Measurements from ENCODE around the gene SEC24D. TPM values are rescaled to one million over a fixed set of nuclear protein-coding genes. Genes with fewer than 3 reads are reported as not detected.

SEC24D gene
- total RNA-seq, 1 experiment from 2014 or later: 61.5 TPM

- peak overlapping the region; percentile 26 for H3K9ac ChIP-seq (ENCODE audit: extremely low read depth, insufficient read length, low read length)
- H3K36me3 Mint-ChIP-seq (ENCODE audit: insufficient read depth in 1 of 3, low read depth in 3 of 3): peaks cover 2 to 32% (median 26%) of the 10 kb centered on the region in 3 experiments; a peak in 6 of 7 replicates
- H3K4me2 ChIP-seq (ENCODE audit: insufficient read depth, insufficient read length, low read length): no peak overlapping the region
- 0 out of 2 replicates have a peak, but pooled peaks cover 2% of the 10 kb centered on the region for H3K79me2 ChIP-seq (ENCODE audit: insufficient read depth, low read length)
- no peaks in the 10 kb centered on the region for H3K27me3 ChIP-seq (ENCODE audit: insufficient read depth, low read length)
- no peak overlapping the region for H2AK5ac ChIP-seq (ENCODE audit: insufficient read length, low read length)
- H3K56ac ChIP-seq (ENCODE audit: insufficient read length, low read depth, low read length): no peak overlapping the region
- no peak overlapping the region for H3K18ac ChIP-seq (ENCODE audit: insufficient read length, low read depth, low read length)
- no peak overlapping the region for H2BK20ac ChIP-seq (ENCODE audit: low read depth, low read length, poor library complexity, severe bottlenecking)
- TF ChIP-seq CTCF (conservative IDR thresholded peaks at IDR 0.05): no peak
- H4K20me1 ChIP-seq (ENCODE audit: control insufficient read depth, insufficient read depth, insufficient read length): no peaks in the 10 kb centered on the region
- H3K27ac ChIP-seq (ENCODE audit: insufficient read length, low read depth, low read length): no peak overlapping the region
- no peaks in the 10 kb centered on the region for H3K9me3 ChIP-seq (ENCODE audit: control insufficient read depth, low read depth, low read length)
- no peaks in the 10 kb centered on the region for H3K4me1 Mint-ChIP-seq
- no peak for DNase-seq
- H2BK120ac ChIP-seq (ENCODE audit: low read depth, low read length, poor library complexity, severe bottlenecking): no peak overlapping the region
- no peak overlapping the region for H3K27ac Mint-ChIP-seq
- no peaks in the 10 kb centered on the region for H3K27me3 Mint-ChIP-seq (ENCODE audit: low read depth)
- no peak overlapping the region for H2BK12ac ChIP-seq (ENCODE audit: insufficient read length, low read depth, low read length)
- no peak overlapping the region for H3K14ac ChIP-seq (ENCODE audit: insufficient read depth, low read length)
- H3K23ac ChIP-seq (ENCODE audit: insufficient read length, low read depth, low read length): no peak overlapping the region
- H2BK15ac ChIP-seq (ENCODE audit: low read depth, low read length): no peak overlapping the region
- H4K91ac ChIP-seq (ENCODE audit: insufficient read length, low read depth, low read length): no peak overlapping the region
- no peaks in the 10 kb centered on the region for H3K79me1 ChIP-seq (ENCODE audit: insufficient read depth, low read depth, low read length, poor library complexity, severe bottlenecking)
- no peak overlapping the region for H2BK5ac ChIP-seq (ENCODE audit: insufficient read length, low read length)
- no peak overlapping the region for H3K4ac ChIP-seq (ENCODE audit: low read depth, low read length)
- H3K9me3 Mint-ChIP-seq: no peaks in the 10 kb centered on the region
- no peak overlapping the region for H4K8ac ChIP-seq (replicated peaks; ENCODE audit: insufficient read length, low read depth, low read length)
- no peak overlapping the region for H4K5ac ChIP-seq (ENCODE audit: insufficient read length, low read depth, low read length)
- no peaks in the 10 kb centered on the region for H3K23me2 ChIP-seq (ENCODE audit: insufficient read length, low read depth, low read length, poor library complexity, severe bottlenecking)
- H3T11ph ChIP-seq (ENCODE audit: low read length): no peak overlapping the region
- H2AFZ ChIP-seq (ENCODE audit: low read length): no peak overlapping the region
- no CpG with 5 or more reads among the region's 1 CpG for WGBS (ENCODE audit: extremely low coverage, insufficient read length, low lambda C conversion rate)
- no peaks in the 10 kb centered on the region for H3K4me1 ChIP-seq (ENCODE audit: insufficient read depth, low read length)
- no peak overlapping the region for H3K4me3 Mint-ChIP-seq
These were observed 123.1 kb downstream of the SEC24D start for GRCh38 chr4:118712872-118713271.
